ENCODE results near the gene SLIT3.

Gene SLIT3

GRCh38 chr5:169218861-169219260 lies 82.1 kb downstream of the SLIT3 start:
- no peak overlapping the region for H2AFZ ChIP-seq (ENCODE audit: low read length)
- H3K9me3 ChIP-seq (ENCODE audit: insufficient read depth, low read depth, low read length) = no peaks in the 10 kb centered on the region
- no peak overlapping the region for H3K4me2 ChIP-seq (ENCODE audit: low read depth, low read length, poor library complexity, severe bottlenecking)
- H3K9ac ChIP-seq (ENCODE audit: low read depth, low read length, poor library complexity, severe bottlenecking) = no peak overlapping the region
- no peaks in the 10 kb centered on the region for H3K36me3 ChIP-seq (ENCODE audit: insufficient read depth, low read length)
- no peaks in the 10 kb centered on the region for H3K79me2 ChIP-seq (ENCODE audit: insufficient read depth, low read length)
- no peaks in the 10 kb centered on the region for H4K20me1 ChIP-seq (ENCODE audit: insufficient read depth, low read length, poor library complexity, severe bottlenecking)
- no peaks in the 10 kb centered on the region for H3F3A ChIP-seq (ENCODE audit: low read depth)
- no peak overlapping the region for H3K4me3 ChIP-seq (ENCODE audit: low read length, poor library complexity, severe bottlenecking)
- no peaks in the 10 kb centered on the region for H3K27me3 ChIP-seq (ENCODE audit: insufficient read depth, low read length, poor library complexity, severe bottlenecking)
- no peaks in the 10 kb centered on the region for H3K9me2 ChIP-seq (replicated peaks; ENCODE audit: low read depth, low read length)
- TF ChIP-seq, protein P1, sequence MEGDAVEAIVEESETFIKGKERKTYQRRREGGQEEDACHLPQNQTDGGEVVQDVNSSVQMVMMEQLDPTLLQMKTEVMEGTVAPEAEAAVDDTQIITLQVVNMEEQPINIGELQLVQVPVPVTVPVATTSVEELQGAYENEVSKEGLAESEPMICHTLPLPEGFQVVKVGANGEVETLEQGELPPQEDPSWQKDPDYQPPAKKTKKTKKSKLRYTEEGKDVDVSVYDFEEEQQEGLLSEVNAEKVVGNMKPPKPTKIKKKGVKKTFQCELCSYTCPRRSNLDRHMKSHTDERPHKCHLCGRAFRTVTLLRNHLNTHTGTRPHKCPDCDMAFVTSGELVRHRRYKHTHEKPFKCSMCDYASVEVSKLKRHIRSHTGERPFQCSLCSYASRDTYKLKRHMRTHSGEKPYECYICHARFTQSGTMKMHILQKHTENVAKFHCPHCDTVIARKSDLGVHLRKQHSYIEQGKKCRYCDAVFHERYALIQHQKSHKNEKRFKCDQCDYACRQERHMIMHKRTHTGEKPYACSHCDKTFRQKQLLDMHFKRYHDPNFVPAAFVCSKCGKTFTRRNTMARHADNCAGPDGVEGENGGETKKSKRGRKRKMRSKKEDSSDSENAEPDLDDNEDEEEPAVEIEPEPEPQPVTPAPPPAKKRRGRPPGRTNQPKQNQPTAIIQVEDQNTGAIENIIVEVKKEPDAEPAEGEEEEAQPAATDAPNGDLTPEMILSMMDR (conservative IDR thresholded peaks at IDR 0.05; ENCODE audit: low read length) = no peak
- no peak for TF ChIP-seq EZH2phosphoT487 (IDR thresholded peaks at IDR 0.05; ENCODE audit: borderline replicate concordance)
- no peaks in the 10 kb centered on the region for H3K4me1 ChIP-seq (ENCODE audit: insufficient read depth, low read length, poor library complexity, severe bottlenecking)

DNA sequence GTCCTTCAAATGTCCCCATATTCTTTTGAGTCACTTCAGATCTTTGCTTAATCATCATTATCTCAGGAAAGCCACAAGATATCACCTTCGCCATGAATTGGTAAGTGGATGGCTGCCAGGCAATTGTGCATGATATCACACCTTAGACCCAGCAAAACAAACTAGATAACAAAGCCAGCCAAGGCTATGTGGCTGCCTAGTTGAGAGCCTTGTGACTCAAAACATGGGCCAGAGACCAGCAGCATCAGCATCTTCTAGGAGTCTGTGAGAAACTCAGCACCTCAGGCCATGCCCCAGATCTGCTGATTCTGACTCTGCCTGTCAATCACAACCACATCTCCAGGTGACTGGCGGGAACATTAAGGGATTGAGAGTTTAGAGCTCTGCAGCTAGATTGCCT lies 82.8 kb downstream of the SLIT3 start:
- Histone ChIP-seq H3K4me1 (ENCODE audit: insufficient read depth, low read length, poor library complexity, severe bottlenecking) (no peaks in the 10 kb centered on the region), H3K9ac (ENCODE audit: low read depth, low read length, poor library complexity, severe bottlenecking) (no peak overlapping the region), H3K4me2 (ENCODE audit: low read depth, low read length, poor library complexity, severe bottlenecking) (no peak overlapping the region), H3K27me3 (ENCODE audit: insufficient read depth, low read length, poor library complexity, severe bottlenecking) (no peaks in the 10 kb centered on the region), H3K36me3 (ENCODE audit: insufficient read depth, low read length) (no peaks in the 10 kb centered on the region), H3K4me3 (ENCODE audit: low read length, poor library complexity, severe bottlenecking) (no peak overlapping the region), H3K9me2 (replicated peaks; ENCODE audit: low read depth, low read length) (no peaks in the 10 kb centered on the region), H3K9me3 (ENCODE audit: insufficient read depth, low read depth, low read length) (no peaks in the 10 kb centered on the region), H4K20me1 (ENCODE audit: insufficient read depth, low read length, poor library complexity, severe bottlenecking) (no peaks in the 10 kb centered on the region), H3K79me2 (ENCODE audit: insufficient read depth, low read length) (no peaks in the 10 kb centered on the region), H2AFZ (ENCODE audit: low read length) (no peak overlapping the region), H3F3A (ENCODE audit: low read depth) (no peaks in the 10 kb centered on the region)
- TF ChIP-seq, protein P1 (conservative IDR thresholded peaks at IDR 0.05; ENCODE audit: low read length) = no peak
- no peak for TF ChIP-seq EZH2phosphoT487 (IDR thresholded peaks at IDR 0.05; ENCODE audit: borderline replicate concordance)

DNA sequence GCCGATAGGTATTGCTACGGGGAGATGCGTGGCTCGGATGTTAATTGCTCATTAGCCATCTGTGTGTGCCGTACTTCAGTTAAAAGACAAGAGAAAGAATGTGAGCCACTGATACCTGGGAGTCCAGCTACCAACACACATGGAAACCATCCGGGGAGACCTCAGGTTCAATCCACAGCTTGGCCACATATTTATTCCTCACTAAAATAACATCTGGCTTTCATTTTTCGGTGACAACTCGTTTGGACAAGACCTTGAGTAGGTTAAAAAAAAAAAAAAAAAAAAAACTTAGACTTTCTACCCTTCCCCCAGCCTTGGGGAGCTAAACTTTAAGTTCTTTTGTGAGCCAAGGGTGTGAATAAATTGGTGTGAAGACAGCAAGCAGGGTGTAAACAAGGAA lies 84.1 kb downstream of the SLIT3 start:
- no peaks in the 10 kb centered on the region for H3K79me2 ChIP-seq (ENCODE audit: insufficient read depth, low read length)
- H3K4me1 ChIP-seq (ENCODE audit: insufficient read depth, low read length, poor library complexity, severe bottlenecking) = no peaks in the 10 kb centered on the region
- H3K36me3 ChIP-seq (ENCODE audit: insufficient read depth, low read length) = no peaks in the 10 kb centered on the region
- no peaks in the 10 kb centered on the region for H3K9me2 ChIP-seq (replicated peaks; ENCODE audit: low read depth, low read length)
- H3F3A ChIP-seq (ENCODE audit: low read depth) = no peaks in the 10 kb centered on the region
- H3K9me3 ChIP-seq (ENCODE audit: insufficient read depth, low read depth, low read length) = no peaks in the 10 kb centered on the region
- H4K20me1 ChIP-seq (ENCODE audit: insufficient read depth, low read length, poor library complexity, severe bottlenecking) = no peaks in the 10 kb centered on the region
- TF ChIP-seq EZH2phosphoT487 (IDR thresholded peaks at IDR 0.05; ENCODE audit: borderline replicate concordance) = no peak
- TF ChIP-seq, protein P1 (conservative IDR thresholded peaks at IDR 0.05; ENCODE audit: low read length) = no peak
- H3K27me3 ChIP-seq (ENCODE audit: insufficient read depth, low read length, poor library complexity, severe bottlenecking) = no peaks in the 10 kb centered on the region
- no peak overlapping the region for H3K4me3 ChIP-seq (ENCODE audit: low read length, poor library complexity, severe bottlenecking)
- H3K9ac ChIP-seq (ENCODE audit: low read depth, low read length, poor library complexity, severe bottlenecking) = no peak overlapping the region
- no peak overlapping the region for H3K4me2 ChIP-seq (ENCODE audit: low read depth, low read length, poor library complexity, severe bottlenecking)
- H2AFZ ChIP-seq (ENCODE audit: low read length) = no peak overlapping the region

All from Loucy (cell line).